Measurements from ENCODE around the gene NUP58.

Gene NUP58

GRCh38 chr13:25345576-25345975 is 44.2 kb downstream of the NUP58 start:
- no peak for DNase-seq (ENCODE audit: low read depth, low spot score)
- CTCF ChIA-PET: interaction anchor here (1.0 kb wide), 1 partner anchor 29 kb away, joined by 3 read pairs; no protein-coding TSS in a partner anchor
- POLR2A ChIA-PET: no interaction called here
- no peak for TF ChIP-seq CTCF (IDR thresholded peaks at IDR 0.05; ENCODE audit: insufficient read depth, low read length, missing control alignments)
- H3K4me3 ChIP-seq (ENCODE audit: low read depth, low read length): no peak overlapping the region

GRCh38 chr13:25347151-25347550 is 45.7 kb downstream of the NUP58 start:
- no peak for TF ChIP-seq CTCF (IDR thresholded peaks at IDR 0.05; ENCODE audit: insufficient read depth, low read length, missing control alignments)
- ChIA-PET POLR2A (no interaction called here), CTCF (no interaction called here)
- DNase-seq (ENCODE audit: low read depth, low spot score): no peak
- H3K4me3 ChIP-seq (ENCODE audit: low read depth, low read length): no peak overlapping the region

- no peak for DNase-seq (ENCODE audit: low read depth, low spot score)
- TF ChIP-seq CTCF (IDR thresholded peaks at IDR 0.05; ENCODE audit: insufficient read depth, low read length, missing control alignments): no peak
- POLR2A ChIA-PET: no interaction called here
- no peak overlapping the region for H3K4me3 ChIP-seq (ENCODE audit: low read depth, low read length)
- CTCF ChIA-PET: interaction anchor here (2.0 kb wide), 1 partner anchor 23 kb away, joined by 7 read pairs; no protein-coding TSS in a partner anchor
Measured at GRCh38 chr13:25351404-25351803, 50.0 kb downstream of the NUP58 start.

- CTCF ChIA-PET: interaction anchor here (2.0 kb wide), 1 partner anchor 23 kb away, joined by 7 read pairs; no protein-coding TSS in a partner anchor
- POLR2A ChIA-PET: no interaction called here
Measured at GRCh38 chr13:25352230-25352629, 50.8 kb downstream of the NUP58 start.

GRCh38 chr13:25352806-25353205 is 51.4 kb downstream of the NUP58 start:
- ChIA-PET CTCF (interaction anchor here (2.0 kb wide), 1 partner anchor 22 kb away, joined by 7 read pairs; no protein-coding TSS in a partner anchor), POLR2A (no interaction called here)
- DNase-seq (ENCODE audit: low read depth, low spot score): no peak
- H3K4me3 ChIP-seq (ENCODE audit: low read depth, low read length): no peak overlapping the region
- TF ChIP-seq CTCF (IDR thresholded peaks at IDR 0.05; ENCODE audit: insufficient read depth, low read length, missing control alignments): no peak

More at GRCh38 chr13:25352230-25352629, 50.8 kb downstream of the NUP58 start:
- H3K4me3 ChIP-seq (ENCODE audit: low read depth, low read length): no peak overlapping the region
- DNase-seq (ENCODE audit: low read depth, low spot score): no peak
- TF ChIP-seq CTCF (IDR thresholded peaks at IDR 0.05; ENCODE audit: insufficient read depth, low read length, missing control alignments): no peak

GRCh38 chr13:25353344-25353743 is 51.9 kb downstream of the NUP58 start:
- no peak for DNase-seq (ENCODE audit: low read depth, low spot score)
- POLR2A ChIA-PET: no interaction called here
- CTCF ChIA-PET: no interaction called here
- TF ChIP-seq CTCF (IDR thresholded peaks at IDR 0.05; ENCODE audit: insufficient read depth, low read length, missing control alignments): no peak
- no peak overlapping the region for H3K4me3 ChIP-seq (ENCODE audit: low read depth, low read length)
